ENCODE measurements around the gene MS4A8.

DNA sequence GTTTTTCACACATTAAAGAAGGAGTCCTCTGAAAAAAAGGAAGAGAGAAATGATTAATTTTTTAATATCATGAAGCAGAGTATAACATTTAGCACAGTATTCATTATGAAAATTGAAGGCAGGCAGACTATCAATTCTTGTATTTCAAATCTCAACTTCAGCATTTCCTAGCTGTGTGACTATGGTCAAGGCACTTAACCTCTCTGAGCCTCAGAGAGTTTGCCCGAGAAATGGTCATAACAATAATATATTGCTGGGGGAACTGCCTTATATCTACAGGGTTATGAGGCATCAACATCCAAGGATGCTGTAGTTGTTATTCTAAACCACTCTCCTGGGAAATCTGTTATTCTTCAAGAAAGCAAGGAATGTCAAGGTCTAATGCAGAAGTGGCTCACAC, 26.2 kb downstream of the MS4A8 start:
- TF ChIP-seq EZH2 (IDR thresholded peaks at IDR 0.05) (no peak), POLR2AphosphoS5 (IDR thresholded peaks at IDR 0.05; ENCODE audit: borderline replicate concordance, low read depth, low read length) (no peak)

Data from SK-N-MC (cell line).